ENCODE data around the gene RHBDL3.

The RHBDL3 gene

GRCh38 chr17:32227910-32228309 is 37.7 kb upstream of the RHBDL3 start:
- Histone ChIP-seq H3K9me3 (ENCODE audit: control insufficient read depth, low read length) (no peaks in the 10 kb centered on the region), H3K36me3 (ENCODE audit: control insufficient read depth, insufficient read depth, low read length) (no peaks in the 10 kb centered on the region), H3K27ac (no peak overlapping the region), H3K4me2 (ENCODE audit: low read length) (no peak overlapping the region), H3K79me2 (no peaks in the 10 kb centered on the region), H3K4me3 (ENCODE audit: low read depth, low read length) (no peak overlapping the region), H2AFZ (no peak overlapping the region), H3K9ac (no peak overlapping the region), H3K4me1 (no peaks in the 10 kb centered on the region), H3K27me3 (ENCODE audit: control insufficient read depth, insufficient read depth, low read length) (no peaks in the 10 kb centered on the region)
- no peak for TF ChIP-seq CTCF (IDR thresholded peaks at IDR 0.05)

GRCh38 chr17:32235588-32235987 is 30.0 kb upstream of the RHBDL3 start:
- Histone ChIP-seq H3K36me3 (ENCODE audit: control insufficient read depth, insufficient read depth, low read length) (no peaks in the 10 kb centered on the region), H3K4me3 (ENCODE audit: low read depth, low read length) (no peak overlapping the region), H3K27me3 (ENCODE audit: control insufficient read depth, insufficient read depth, low read length) (no peaks in the 10 kb centered on the region), H2AFZ (no peak overlapping the region), H3K27ac (no peak overlapping the region), H3K9ac (no peak overlapping the region), H3K79me2 (no peaks in the 10 kb centered on the region), H3K9me3 (ENCODE audit: control insufficient read depth, low read length) (no peaks in the 10 kb centered on the region), H3K4me1 (no peaks in the 10 kb centered on the region), H3K4me2 (ENCODE audit: low read length) (no peak overlapping the region)
- TF ChIP-seq CTCF (IDR thresholded peaks at IDR 0.05), result no peak

- no peak for TF ChIP-seq CTCF (IDR thresholded peaks at IDR 0.05)
- Histone ChIP-seq H3K36me3 (ENCODE audit: control insufficient read depth, insufficient read depth, low read length) (no peaks in the 10 kb centered on the region), H3K4me2 (ENCODE audit: low read length) (no peak overlapping the region), H3K27me3 (ENCODE audit: control insufficient read depth, insufficient read depth, low read length) (no peaks in the 10 kb centered on the region), H3K27ac (no peak overlapping the region), H3K4me3 (ENCODE audit: low read depth, low read length) (no peak overlapping the region), H3K9ac (no peak overlapping the region), H3K9me3 (ENCODE audit: control insufficient read depth, low read length) (no peaks in the 10 kb centered on the region), H3K4me1 (no peaks in the 10 kb centered on the region), H2AFZ (no peak overlapping the region), H3K79me2 (no peaks in the 10 kb centered on the region)
Measured at GRCh38 chr17:32239456-32239855, 26.2 kb upstream of the RHBDL3 start.

- no peak overlapping the region for H3K4me2 ChIP-seq (ENCODE audit: low read length)
- H3K9me3 ChIP-seq (ENCODE audit: control insufficient read depth, low read length), result no peaks in the 10 kb centered on the region
- no peak overlapping the region for H3K9ac ChIP-seq
- H3K27me3 ChIP-seq (ENCODE audit: control insufficient read depth, insufficient read depth, low read length), result no peaks in the 10 kb centered on the region
- no peak overlapping the region for H3K4me3 ChIP-seq (ENCODE audit: low read depth, low read length)
- H3K36me3 ChIP-seq (ENCODE audit: control insufficient read depth, insufficient read depth, low read length), result no peaks in the 10 kb centered on the region
- H2AFZ ChIP-seq, result no peak overlapping the region
- H3K4me1 ChIP-seq, result no peaks in the 10 kb centered on the region
- TF ChIP-seq CTCF (IDR thresholded peaks at IDR 0.05), result no peak
- no peak overlapping the region for H3K27ac ChIP-seq
- H3K79me2 ChIP-seq, result no peaks in the 10 kb centered on the region
Measured at GRCh38 chr17:32240750-32241149, 24.9 kb upstream of the RHBDL3 start.

- Histone ChIP-seq H3K9ac (no peak overlapping the region), H3K79me2 (no peaks in the 10 kb centered on the region)
Measured at GRCh38 chr17:32241640-32242039, 24.0 kb upstream of the RHBDL3 start.

More at GRCh38 chr17:32241640-32242039, 24.0 kb upstream of the RHBDL3 start:
- H3K9me3 ChIP-seq (ENCODE audit: control insufficient read depth, low read length), result no peaks in the 10 kb centered on the region
- H3K27ac ChIP-seq, result no peak overlapping the region
- H3K27me3 ChIP-seq (ENCODE audit: control insufficient read depth, insufficient read depth, low read length), result no peaks in the 10 kb centered on the region
- H2AFZ ChIP-seq, result no peak overlapping the region
- H3K4me3 ChIP-seq (ENCODE audit: low read depth, low read length), result no peak overlapping the region
- TF ChIP-seq CTCF (IDR thresholded peaks at IDR 0.05), result no peak
- no peaks in the 10 kb centered on the region for H3K36me3 ChIP-seq (ENCODE audit: control insufficient read depth, insufficient read depth, low read length)
- no peaks in the 10 kb centered on the region for H3K4me1 ChIP-seq
- H3K4me2 ChIP-seq (ENCODE audit: low read length), result no peak overlapping the region

Data from parathyroid adenoma (tissue), 2 donors.